Epithelial cell of esophagus (primary cell): ENCODE data around the gene NFATC2.
"Not testable (repeated sequence)": the region's sequence is repeated elsewhere in the genome, so short reads cannot be mapped to it uniquely, and the experiment has no call there.

ENCODE experiments used
- DNase-seq: peaks from one replicate; pipeline ENCODE4 v3.0.0; 2010; ENCODE audit warnings: low read depth
- H3K4me3 ChIP-seq: 2 replicates; pipeline ENCODE4 v1.5.1; 2011; ENCODE audit warnings: mild to moderate bottlenecking, low read length, control low read depth
- TF ChIP-seq, protein P1 (sequence below): IDR thresholded peaks from 2 replicates; pipeline ENCODE4 v1.5.1; 2011; ENCODE audit warnings: low read depth, mild to moderate bottlenecking, low read length, control low read depth, inconsistent platforms; ENCODE audit not compliant: insufficient read depth; ENCODE audit errors: missing control alignments

The NFATC2 gene

DNA sequence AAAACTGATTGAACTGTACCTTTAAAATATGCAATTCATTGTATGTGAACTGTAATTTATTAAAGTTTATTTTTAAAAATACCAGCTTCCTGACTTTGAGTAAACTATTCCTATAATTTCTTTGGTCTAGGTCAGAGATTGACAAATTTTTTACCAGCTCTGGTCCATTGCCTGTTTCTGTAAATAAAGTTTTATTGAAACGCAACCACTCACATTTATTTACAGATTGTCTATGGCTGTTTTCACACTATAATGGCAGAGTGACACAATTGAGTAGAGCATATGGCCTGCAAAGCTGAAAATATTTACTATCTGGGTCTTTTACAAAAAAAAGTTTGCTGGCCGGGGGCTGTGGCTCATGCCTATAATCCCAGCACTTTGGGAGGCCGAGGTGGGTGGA, 33.0 kb upstream of the NFATC2 start:
- H3K4me3 ChIP-seq = no peak overlapping the region
- TF ChIP-seq, protein P1, sequence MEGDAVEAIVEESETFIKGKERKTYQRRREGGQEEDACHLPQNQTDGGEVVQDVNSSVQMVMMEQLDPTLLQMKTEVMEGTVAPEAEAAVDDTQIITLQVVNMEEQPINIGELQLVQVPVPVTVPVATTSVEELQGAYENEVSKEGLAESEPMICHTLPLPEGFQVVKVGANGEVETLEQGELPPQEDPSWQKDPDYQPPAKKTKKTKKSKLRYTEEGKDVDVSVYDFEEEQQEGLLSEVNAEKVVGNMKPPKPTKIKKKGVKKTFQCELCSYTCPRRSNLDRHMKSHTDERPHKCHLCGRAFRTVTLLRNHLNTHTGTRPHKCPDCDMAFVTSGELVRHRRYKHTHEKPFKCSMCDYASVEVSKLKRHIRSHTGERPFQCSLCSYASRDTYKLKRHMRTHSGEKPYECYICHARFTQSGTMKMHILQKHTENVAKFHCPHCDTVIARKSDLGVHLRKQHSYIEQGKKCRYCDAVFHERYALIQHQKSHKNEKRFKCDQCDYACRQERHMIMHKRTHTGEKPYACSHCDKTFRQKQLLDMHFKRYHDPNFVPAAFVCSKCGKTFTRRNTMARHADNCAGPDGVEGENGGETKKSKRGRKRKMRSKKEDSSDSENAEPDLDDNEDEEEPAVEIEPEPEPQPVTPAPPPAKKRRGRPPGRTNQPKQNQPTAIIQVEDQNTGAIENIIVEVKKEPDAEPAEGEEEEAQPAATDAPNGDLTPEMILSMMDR = no peak
- no peak for DNase-seq

DNA sequence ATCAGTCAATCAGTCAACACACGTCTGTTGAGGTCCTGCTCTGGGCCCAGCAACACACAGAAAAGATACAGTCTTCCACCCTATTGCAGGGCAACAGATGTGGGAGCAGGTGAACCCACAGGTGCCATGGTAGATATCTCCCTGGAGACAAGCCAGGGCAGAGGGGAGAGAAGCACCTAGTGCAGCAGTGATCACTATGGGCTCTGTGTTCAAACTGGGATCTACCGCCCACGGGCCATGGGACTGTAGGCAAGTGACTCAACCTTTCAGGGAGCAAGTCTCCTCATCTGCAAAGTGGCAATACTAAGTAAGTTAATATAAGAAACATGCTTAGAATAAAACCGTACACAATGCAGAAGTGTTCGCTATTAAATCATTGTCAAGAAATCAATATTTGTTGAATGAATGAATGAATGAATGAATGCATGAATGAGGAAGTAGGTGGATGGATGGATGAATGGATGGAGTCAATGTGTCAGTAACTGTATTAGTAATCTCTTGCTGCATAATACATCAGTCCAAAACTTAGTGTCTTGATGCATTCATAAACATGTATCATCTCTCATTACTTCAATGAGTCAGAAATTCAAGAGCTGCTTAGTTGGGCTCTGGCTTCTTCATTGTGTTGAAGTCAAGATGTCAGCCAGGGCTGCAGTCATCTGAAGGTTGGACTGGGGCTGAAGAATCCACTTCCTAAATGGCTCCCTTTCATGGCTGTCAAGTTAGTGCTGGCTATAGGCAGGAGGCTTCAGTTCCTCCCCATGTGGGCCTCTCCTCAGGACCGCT, 31.9 kb upstream of the NFATC2 start:
- H3K4me3 ChIP-seq = no peak overlapping the region
- TF ChIP-seq, protein P1 = no peak
- DNase-seq = peak; percentile 16

DNA sequence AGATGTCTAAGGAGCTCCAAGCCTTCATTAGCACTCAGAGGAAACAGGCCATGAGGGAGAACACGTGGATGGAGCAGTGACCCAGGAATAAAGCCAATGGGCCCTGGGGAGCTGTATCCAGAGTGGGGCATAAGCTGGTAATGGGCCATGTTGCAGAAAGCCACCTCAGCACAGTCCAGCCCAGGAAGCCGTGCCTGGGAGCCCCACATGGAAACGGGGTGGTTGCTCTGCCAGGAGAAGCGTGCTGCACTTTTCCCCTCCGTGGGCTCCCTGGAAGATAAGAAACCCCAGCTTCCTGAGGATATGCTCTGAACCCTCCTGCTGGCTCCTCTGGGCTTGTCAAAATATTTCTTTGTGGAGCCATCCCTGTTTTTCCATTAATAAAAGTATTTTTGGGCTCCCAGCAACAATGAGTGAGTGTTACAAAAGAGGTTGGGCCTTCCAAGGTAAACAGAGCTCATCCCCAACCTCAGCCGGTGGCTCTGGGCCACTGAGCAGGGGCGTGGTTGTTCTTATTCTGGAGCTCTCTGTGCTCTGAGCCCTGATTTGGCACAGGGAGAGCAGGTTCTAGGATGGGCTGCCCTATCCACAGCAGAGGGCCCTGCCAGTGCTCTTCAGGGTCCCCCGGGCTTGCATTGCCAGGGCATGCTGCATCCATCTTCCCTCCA, 31.2 kb upstream of the NFATC2 start:
- TF ChIP-seq, protein P1 = no peak
- no peak overlapping the region for H3K4me3 ChIP-seq
- DNase-seq = no peak

DNA sequence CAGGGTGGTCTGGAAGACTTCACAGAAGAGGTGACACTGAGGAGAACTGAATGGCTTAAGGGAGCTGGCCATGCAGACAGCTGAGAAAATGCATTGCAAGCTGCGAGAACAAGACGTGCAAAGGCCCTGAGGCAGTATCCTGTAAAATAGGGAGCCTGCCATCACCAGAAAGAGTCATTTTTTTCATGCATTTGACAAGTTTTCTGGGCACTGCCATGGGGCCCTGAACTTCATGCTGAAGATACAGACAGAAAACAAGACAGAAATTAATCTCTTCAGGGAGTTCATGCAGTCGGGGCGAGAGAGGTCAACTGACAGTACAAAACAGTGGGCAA, 28.9 kb upstream of the NFATC2 start:
- TF ChIP-seq, protein P1 = no peak
- H3K4me3 ChIP-seq = no peak overlapping the region
- DNase-seq = no peak

DNA sequence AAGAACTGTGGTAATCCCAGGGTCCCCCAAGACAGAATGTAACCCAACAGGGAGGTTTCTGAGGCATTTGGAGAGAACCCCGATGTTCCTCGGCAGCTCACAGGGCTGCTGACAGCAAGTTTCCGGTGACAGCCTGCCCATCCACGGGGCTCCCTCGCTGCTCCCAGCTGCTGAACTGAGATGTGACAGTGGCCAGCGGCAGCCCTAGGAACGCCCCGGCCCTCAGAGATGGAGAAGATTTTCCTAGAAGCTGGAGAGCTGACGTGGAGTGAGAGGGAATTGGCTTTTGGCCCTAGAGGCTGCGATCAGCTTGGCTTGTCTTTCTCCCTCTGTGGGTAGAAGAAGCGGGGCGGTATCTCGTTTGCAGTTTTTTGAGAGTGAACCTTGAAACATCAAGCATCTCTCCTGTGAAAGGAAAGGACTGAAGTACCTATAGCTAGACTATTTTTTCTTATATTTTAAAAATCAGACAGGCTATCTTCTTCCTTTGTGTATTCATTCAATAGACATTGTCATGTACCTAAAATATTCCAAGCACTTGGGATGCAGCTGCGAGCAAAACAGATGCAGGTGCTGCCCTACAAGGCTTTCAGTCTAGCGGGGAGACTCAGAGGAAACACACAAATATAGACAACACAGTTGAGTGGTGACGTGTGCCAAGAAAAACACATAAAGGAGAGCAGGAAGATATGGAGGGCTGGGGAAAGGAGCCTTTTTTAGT, 28.4 kb upstream of the NFATC2 start:
- DNase-seq = no peak
- H3K4me3 ChIP-seq = no peak overlapping the region
- TF ChIP-seq, protein P1 = no peak

DNA sequence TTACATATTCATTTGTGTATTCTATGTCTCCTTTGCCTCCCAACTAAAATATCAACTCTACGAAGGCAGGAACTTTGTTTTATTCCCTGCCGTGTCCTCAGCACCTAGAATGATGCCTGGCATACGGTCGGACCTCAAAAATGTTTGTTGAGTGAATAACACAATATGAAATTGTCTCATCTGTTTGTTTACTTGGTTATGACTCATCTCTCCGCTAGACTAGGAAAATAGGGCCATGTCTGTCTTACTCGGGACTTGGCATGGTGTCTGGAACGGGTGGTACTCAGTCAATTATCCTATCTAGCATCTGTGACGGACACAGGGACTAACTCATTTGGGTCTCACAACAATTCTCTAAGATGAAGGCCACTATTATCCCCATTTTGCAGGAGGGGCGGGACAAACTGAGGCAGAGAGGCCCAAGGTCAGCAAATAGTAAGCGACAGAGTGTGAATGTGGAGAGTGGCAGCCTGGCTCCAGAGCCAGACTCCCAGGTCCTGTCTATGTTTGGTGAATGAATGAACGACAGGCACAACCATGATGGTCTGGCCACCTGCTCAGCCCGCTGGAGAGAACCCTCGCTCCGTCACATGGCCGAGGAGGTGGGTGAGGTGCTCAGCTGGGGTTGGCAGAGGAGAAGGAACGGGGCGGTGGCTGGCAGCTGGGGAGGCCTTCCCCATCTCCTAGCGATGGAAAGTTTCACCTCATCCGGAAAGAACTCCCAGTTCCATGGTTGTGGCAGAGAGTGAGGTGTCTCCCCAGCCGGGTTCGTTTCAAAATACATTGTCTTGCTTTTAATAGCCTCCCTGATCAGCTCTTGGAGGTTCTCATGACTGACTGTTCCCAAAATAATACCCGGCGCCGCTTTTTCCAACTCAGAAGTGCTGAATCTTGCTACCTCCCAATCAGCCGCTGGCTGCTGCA, 27.6 kb upstream of the NFATC2 start:
- DNase-seq = peak; percentile 35
- TF ChIP-seq, protein P1 = no peak
- no peak overlapping the region for H3K4me3 ChIP-seq

DNA sequence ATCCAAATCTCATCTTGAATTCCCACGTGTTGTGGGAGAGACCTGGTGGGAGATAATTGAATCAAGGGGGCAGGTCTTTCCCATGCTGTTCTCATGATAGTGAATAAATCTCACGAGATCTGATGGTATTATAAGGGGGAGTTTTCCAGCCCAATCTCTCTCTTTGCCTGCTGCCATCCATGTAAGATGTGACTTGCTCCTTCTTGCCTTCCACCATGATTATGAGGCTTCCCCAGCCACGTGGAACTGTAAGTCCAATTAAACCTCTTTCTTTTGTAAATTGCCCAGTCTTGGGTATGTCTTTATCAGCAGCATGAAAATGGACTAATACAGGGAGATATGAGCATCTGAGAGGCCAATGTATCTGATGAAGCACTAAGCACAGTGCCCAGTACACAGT, 26.0 kb upstream of the NFATC2 start:
- not testable (repeated sequence) for H3K4me3 ChIP-seq, DNase-seq
